HG03432 (cell line): ENCODE results near the gene SMIM23.

ENCODE experiments used
- ATAC-seq: cut with Tn5 transposase; IDR thresholded peaks from one replicate; pipeline ENCODE4 v1.9.1; 2021; ENCODE audit warnings: mild to moderate bottlenecking, moderate library complexity; ENCODE audit not compliant: unreplicated experiment

The SMIM23 gene

GRCh38 chr5:171785517-171785916, at the start of gene SMIM23:
Gene SMIM23 (plus strand): TSS chr5:171785817. CDS start chr5:171785872, 55 bp downstream.
- ATAC-seq, result no peak

GRCh38 chr5:171736976-171737891, 48.4 kb upstream of the SMIM23 start:
- no peak for ATAC-seq

GRCh38 chr5:171738501-171738900, 47.1 kb upstream of the SMIM23 start:
- no peak for ATAC-seq

GRCh38 chr5:171739271-171739670, 46.3 kb upstream of the SMIM23 start:
- no peak for ATAC-seq

- ATAC-seq, result no peak
Measured at GRCh38 chr5:171743436-171744076, 42.1 kb upstream of the SMIM23 start.

GRCh38 chr5:171744264-171744663, 41.4 kb upstream of the SMIM23 start:
- ATAC-seq, result no peak

GRCh38 chr5:171744882-171745281, 40.7 kb upstream of the SMIM23 start:
- no peak for ATAC-seq

GRCh38 chr5:171745602-171746001, 40.0 kb upstream of the SMIM23 start:
- ATAC-seq, result no peak

- no peak for ATAC-seq
Measured at GRCh38 chr5:171747061-171747859, 38.4 kb upstream of the SMIM23 start.

GRCh38 chr5:171748720-171749119, 36.9 kb upstream of the SMIM23 start:
- ATAC-seq, result no peak

- no peak for ATAC-seq
Measured at GRCh38 chr5:171749365-171749764, 36.3 kb upstream of the SMIM23 start.

- ATAC-seq, result no peak
Measured at GRCh38 chr5:171750311-171750788, 35.3 kb upstream of the SMIM23 start.

GRCh38 chr5:171755354-171755821, 30.2 kb upstream of the SMIM23 start:
- no peak for ATAC-seq

GRCh38 chr5:171757853-171758535, 27.6 kb upstream of the SMIM23 start:
- ATAC-seq, result no peak

- ATAC-seq, result no peak
Measured at GRCh38 chr5:171759777-171760176, 25.8 kb upstream of the SMIM23 start.

- no peak for ATAC-seq
Measured at GRCh38 chr5:171762021-171762608, 23.5 kb upstream of the SMIM23 start.

- ATAC-seq, result no peak
Measured at GRCh38 chr5:171762903-171763302, 22.7 kb upstream of the SMIM23 start.

- no peak for ATAC-seq
Measured at GRCh38 chr5:171764265-171764664, 21.4 kb upstream of the SMIM23 start.

GRCh38 chr5:171766875-171767274, 18.7 kb upstream of the SMIM23 start:
- ATAC-seq, result no peak

- no peak for ATAC-seq
Measured at GRCh38 chr5:171770153-171770552, 15.5 kb upstream of the SMIM23 start.
